Measurements from ENCODE around the gene PACS2. TPM values are rescaled to one million over a fixed set of nuclear protein-coding genes. Genes with fewer than 3 reads are reported as not detected.

PACS2 gene
- total RNA-seq, 2 experiments from 2014 or later = 57.7 to 61.5 TPM

GRCh38 chr14:105299654-105300541, 14.7 kb upstream of the PACS2 start:
- peak overlapping the region in 1 of 2 donors; percentile 53 for H3K27ac ChIP-seq (ENCODE audit: low read depth in 1 of 2, low read length in 2 of 2)
- no peak for TF ChIP-seq CTCF (IDR thresholded peaks at IDR 0.05)
- Mint-ChIP-seq H3K4me3 (peak overlapping the region; percentile 93), H3K27ac (peak overlapping the region; percentile 79), H3K4me1 (ENCODE audit: low read depth) (peaks cover 41% of the 10 kb centered on the region), H3K36me3 (ENCODE audit: low read depth) (peaks cover 9% of the 10 kb centered on the region), H3K27me3 (no peaks in the 10 kb centered on the region), H3K9me3 (no peaks in the 10 kb centered on the region)
- H3K4me1 ChIP-seq (ENCODE audit: insufficient read depth, low read length) = peaks cover 35% of the 10 kb centered on the region
- ATAC-seq (ENCODE audit: poor library complexity) = no peak
- ChIA-PET CTCF (interaction anchor here (1.3 to 1.5 kb wide), 4 partner anchors 10 to 210 kb away, joined by 3 to 5 read pairs (median 4); no protein-coding TSS in a partner anchor), POLR2A (interaction anchor here (0.9 to 2.9 kb wide), 7 partner anchors 8 to 1966 kb away, joined by 3 to 95 read pairs (median 15); partner anchors contain the start of genes BTBD6, CDCA4, EIF5 and PACS2)
- peaks cover 2% of the 10 kb centered on the region for H3K36me3 ChIP-seq (ENCODE audit: insufficient read depth, low read length)
- no peaks in the 10 kb centered on the region for H3K9me3 ChIP-seq (ENCODE audit: control insufficient read depth in 1 of 2, insufficient read depth in 1 of 2, low read length in 2 of 2)
- no peaks in the 10 kb centered on the region for H3K27me3 ChIP-seq (ENCODE audit: control insufficient read depth in 1 of 2, insufficient read depth in 2 of 2, low read length in 2 of 2)
- intact Hi-C loops (cut with DNase I, micrococcal nuclease) = loop anchor here (5.0 kb wide), 3 partner anchors 52 to 208 kb away; no protein-coding TSS in a partner anchor
- H3K4me3 ChIP-seq (ENCODE audit: low read length) = peak overlapping the region; percentile 71
- DNase-seq = peak in 6 of 14 experiments; percentile 10 to 61 (median 28)

- Histone ChIP-seq H3K4me1 (ENCODE audit: insufficient read depth, low read length) (peaks cover 35% of the 10 kb centered on the region), H3K36me3 (ENCODE audit: insufficient read depth, low read length) (no peaks in the 10 kb centered on the region), H3K9me3 (ENCODE audit: control insufficient read depth in 1 of 2, insufficient read depth in 1 of 2, low read length in 2 of 2) (no peaks in the 10 kb centered on the region), H3K4me3 (ENCODE audit: low read length) (peak within 1 kb of the TSS; percentile 71), H3K27me3 (ENCODE audit: control insufficient read depth in 1 of 2, insufficient read depth in 2 of 2, low read length in 2 of 2) (no peaks in the 10 kb centered on the region), H3K27ac (ENCODE audit: low read depth in 1 of 2, low read length in 2 of 2) (peak within 1 kb of the TSS; percentile 79 to 88)
- DNase-seq (peak; percentile 94 to 99 (median 96)), ATAC-seq (ENCODE audit: poor library complexity) (peak; percentile 88)
- peaks cover 9% of the 10 kb centered on the region for H3K36me3 Mint-ChIP-seq (ENCODE audit: low read depth)
- ChIA-PET POLR2A (interaction anchor here (0.6 to 2.9 kb wide), 22 partner anchors 9 to 1967 kb away, joined by 3 to 95 read pairs (median 5); partner anchors contain the start of genes BTBD6, CDCA4, EIF5 and GPR132), CTCF (interaction anchor here (0.8 to 1.6 kb wide), 9 partner anchors 9 to 210 kb away, joined by 3 to 6 read pairs (median 4); partner anchors contain the start of genes BTBD6 and PACS2)
- TF ChIP-seq CTCF (IDR thresholded peaks at IDR 0.05) = no peak
- peak within 1 kb of the TSS; percentile 85 for H3K27ac Mint-ChIP-seq
- no peaks in the 10 kb centered on the region for H3K27me3 Mint-ChIP-seq
- no peaks in the 10 kb centered on the region for H3K9me3 Mint-ChIP-seq
- intact Hi-C loops (cut with DNase I, micrococcal nuclease) = loop anchor here (1.0 to 5.0 kb wide), 6 partner anchors 14 to 208 kb away; partner anchors contain the start of genes NUDT14 (in 1 of the 2) and PACS2 (in 1 of the 2)
- peaks cover 46% of the 10 kb centered on the region for H3K4me1 Mint-ChIP-seq (ENCODE audit: low read depth)
- H3K4me3 Mint-ChIP-seq = peak within 1 kb of the TSS; percentile 98
Observed at GRCh38 chr14:105300542-105301102, 13.9 kb upstream of the PACS2 start, which contains the start of gene BRF1. TSS of gene BRF1 (minus strand) at chr14:105301001. CDS start at chr14:105300629, 372 bp downstream.

Measured in CD4-positive, alpha-beta T cell (primary cell).